OCI-M1 (cell line): Measurements from ENCODE around the gene RERE.

Experiments used
- DNase-seq: peaks from one replicate; lab custom pipeline; 2025; lab: John Stamatoyannopoulos, UW

Gene RERE

DNA sequence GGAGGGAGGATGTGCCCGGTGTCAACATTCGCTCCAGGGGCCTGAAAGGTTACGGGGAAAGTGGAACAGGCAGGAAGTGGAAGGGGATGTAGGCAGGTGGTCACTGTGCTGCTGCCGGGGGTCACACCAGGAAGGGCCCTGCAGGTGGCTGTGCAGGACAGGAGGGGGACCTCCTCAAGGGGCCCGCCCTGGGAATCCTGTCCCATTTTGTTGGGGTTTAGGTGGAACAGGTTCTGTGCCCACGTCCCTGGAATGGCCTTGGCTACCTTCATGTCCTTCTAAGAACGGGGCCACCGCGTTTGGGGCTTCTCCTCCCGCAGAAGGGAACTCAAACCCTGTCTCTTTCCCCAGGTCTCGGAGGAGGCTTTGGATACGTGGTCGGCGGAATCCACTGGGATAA is 487.6 kb downstream of the RERE start:
- DNase-seq: no peak

DNA sequence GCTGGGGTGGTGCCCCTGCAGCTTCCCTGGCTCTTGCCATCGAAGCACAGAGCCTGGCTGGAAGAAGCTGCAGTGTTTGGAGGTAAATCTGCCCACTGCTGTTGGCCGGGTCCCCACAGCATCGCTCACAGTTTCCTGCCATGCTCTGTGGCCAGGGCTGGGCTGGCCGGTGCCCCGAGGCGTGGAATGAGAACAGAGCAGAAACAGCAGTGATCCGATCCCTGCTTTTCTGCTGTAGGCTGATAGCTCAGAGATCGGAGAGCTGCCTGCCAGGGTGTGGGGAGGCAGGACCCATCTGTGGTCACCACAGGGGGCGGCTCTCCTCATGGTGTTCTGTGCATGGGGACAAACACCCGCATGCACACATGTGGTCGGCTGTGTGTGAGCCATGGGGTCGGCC is 488.0 kb downstream of the RERE start:
- DNase-seq: no peak

DNA sequence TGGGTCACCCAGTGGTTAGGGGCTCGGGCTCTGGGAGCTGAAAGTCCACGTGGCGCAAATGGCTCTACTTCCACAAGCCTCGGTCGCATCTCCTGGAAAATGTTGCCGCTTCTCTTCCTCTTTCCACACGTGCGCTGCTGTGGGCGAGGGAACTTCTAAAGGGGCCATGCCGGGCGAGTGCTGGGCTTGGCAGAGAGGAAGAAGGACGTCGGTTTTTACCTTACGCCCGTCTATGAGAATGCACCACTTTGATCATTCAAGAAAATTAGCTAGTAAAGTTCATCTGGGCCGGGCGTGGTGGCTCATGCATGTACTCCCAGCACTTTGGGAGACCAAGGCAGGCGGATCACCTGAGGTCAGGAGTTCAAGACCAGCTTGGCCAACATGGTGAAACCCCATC is 489.2 kb downstream of the RERE start:
- DNase-seq: no peak

DNA sequence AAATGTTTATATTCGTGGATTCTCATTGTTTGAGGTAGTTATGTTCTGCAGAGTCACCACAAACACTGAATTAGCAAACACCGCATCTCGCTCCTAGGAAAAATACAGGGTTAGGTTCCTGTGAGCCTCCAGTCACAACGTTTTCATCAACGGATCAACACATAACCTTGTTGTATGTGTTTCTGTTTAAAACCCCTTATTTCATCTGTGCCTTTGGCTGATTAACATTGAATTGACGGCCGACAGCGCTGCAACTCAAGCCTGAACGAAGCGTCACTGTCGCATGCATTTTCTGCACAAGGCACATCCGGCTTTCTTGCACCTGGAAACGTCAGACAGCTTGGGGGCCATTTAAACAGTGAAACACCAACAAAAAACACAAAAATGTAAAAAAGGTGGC is 491.2 kb downstream of the RERE start:
- DNase-seq: no peak

DNA sequence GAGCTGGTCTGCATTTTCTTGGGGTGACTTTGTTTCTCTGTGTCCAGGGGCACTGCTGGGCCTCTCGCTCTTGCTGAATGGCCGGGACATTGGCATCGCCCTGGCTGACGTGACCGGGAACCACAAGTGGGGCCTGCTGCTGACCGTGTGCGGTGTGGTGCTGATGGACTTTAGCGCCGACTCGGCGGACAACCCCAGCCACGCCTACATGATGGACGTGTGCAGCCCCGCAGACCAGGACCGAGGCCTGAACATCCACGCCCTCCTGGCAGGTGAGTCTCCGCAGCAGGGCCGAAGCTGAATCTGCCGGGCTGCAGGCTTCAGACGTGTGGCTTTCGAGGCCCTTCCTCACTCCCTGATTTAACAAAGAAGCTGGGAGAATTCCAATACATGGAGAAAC is 491.7 kb downstream of the RERE start:
- DNase-seq: no peak

DNA sequence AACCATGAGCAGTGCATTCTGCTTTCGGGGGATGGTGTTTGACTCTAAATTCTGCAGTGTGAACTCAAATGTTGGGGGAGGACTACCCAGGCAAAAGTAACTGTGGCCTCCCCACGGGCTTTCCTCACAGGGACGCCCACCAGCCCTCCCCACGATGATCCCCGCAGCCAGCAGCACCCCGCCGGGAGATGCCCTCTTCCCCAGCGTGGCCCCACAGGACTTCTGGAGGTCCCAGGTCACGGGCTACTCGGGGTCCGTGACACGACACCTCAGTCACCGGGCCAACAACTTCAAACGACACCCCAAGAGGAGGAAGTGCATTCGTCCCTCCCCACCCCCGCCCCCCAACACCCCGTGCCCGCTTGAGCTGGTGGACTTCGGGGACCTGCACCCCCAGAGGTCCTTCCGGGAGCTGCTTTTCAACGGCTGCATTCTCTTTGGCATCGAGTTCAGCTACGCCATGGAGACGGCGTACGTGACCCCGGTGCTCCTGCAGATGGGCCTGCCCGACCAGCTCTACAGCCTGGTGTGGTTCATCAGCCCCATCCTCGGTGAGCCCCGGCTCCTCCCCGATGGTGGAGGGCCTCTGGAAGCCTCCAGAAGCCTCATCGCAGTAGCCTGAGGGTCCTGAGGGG is 493.1 kb downstream of the RERE start:
- DNase-seq: no peak

DNA sequence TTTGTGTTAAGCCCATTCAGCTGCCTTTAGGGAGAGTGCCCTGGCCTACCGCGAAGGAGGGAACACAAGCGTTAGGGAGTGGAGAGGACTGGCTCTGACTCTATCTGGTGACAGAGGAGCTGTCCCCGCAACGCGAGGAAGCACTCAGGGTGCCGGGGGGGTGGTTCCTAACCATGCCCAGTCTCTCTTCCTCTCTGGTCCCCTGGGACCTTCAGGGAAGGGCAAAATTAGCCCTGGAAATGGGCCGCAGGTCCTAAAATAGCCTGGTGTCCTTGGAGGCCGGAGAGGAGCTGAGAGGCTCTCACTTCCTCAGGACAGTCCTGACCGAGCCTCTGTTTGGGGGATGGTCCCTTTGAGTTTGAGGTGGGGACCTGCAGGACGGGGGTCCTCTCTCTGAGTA is 493.7 kb downstream of the RERE start:
- no peak for DNase-seq

DNA sequence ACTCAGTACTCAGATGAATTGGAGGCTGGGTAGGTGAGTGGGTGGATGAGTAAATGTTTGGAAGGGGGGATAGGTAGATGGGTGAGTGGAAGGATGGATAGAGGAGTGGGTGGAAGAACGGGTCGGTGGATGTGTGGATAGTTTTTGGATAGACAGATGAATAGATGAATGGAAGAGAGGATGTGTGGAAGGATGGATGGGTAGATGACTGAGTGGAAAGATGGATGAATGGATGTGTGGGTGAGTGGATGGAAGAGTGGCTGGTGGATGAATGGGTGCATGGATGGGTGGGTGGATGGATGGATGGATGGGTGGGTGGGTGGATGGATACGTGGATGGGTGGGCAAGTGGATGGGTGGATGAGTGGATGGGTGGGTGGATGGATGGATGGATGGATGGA is 495.8 kb downstream of the RERE start:
- no peak for DNase-seq

DNA sequence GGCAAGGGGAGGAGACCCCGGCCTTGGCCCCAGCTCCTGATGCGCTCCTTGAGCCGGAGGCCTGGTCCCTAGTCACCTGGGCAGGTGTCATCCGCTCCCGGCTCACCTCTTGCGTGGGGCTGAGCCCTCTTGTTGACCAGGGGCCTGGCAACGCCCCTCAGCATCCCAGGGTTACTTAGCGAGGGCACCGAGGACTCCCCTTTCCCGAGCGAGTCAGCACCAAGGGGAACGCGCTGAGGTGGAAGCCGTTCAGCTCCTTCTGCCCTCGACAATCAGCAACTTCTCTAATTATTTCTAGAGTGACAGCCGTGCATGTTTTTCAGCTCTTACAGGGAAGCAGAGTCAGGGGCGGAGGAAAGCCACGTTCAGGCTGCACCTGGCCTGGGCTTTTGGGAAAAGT is 499.0 kb downstream of the RERE start:
- no peak for DNase-seq

DNA sequence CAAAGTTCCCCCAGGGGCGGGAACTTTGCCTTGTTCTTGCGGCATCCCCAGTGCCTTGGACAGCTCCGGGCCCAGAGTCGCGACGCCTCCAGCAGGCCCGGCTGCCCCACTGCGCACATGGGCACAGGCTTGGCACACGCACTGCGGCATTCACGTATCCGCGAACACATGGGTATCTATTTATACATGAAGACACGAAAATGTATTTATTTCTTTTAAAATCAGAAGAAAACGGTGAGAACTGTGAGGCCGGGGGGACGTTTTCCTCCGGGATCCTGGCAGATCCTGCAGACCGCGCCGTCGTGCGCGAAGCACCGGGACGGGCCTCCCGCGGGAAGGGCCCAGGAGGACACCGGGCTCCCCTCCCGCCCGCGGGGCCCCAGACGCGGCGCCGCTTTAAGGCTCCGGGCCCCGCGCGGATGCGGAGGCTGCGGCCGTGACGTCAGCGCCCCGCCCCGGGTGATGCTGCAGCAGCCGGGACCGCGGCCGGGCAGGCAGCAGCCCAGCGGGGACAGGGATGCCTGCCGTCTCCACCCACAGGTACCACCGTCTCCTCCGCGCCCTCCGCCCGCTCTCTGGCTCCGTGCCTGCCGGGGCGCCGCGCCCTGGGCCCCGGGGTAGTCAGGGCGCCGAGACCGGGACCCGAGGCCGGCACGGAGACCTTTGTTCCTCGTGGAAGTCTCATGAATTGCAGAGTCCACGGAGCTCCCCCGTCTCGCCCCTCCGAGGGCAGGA is 499.6 kb downstream of the RERE start, which contains the start of gene SLC45A1:
SLC45A1 (plus strand) TSS at position 468 of the 735 bp plus-strand sequence. CDS start 6,216 bp downstream, outside the sequence.
- DNase-seq: no peak

DNA sequence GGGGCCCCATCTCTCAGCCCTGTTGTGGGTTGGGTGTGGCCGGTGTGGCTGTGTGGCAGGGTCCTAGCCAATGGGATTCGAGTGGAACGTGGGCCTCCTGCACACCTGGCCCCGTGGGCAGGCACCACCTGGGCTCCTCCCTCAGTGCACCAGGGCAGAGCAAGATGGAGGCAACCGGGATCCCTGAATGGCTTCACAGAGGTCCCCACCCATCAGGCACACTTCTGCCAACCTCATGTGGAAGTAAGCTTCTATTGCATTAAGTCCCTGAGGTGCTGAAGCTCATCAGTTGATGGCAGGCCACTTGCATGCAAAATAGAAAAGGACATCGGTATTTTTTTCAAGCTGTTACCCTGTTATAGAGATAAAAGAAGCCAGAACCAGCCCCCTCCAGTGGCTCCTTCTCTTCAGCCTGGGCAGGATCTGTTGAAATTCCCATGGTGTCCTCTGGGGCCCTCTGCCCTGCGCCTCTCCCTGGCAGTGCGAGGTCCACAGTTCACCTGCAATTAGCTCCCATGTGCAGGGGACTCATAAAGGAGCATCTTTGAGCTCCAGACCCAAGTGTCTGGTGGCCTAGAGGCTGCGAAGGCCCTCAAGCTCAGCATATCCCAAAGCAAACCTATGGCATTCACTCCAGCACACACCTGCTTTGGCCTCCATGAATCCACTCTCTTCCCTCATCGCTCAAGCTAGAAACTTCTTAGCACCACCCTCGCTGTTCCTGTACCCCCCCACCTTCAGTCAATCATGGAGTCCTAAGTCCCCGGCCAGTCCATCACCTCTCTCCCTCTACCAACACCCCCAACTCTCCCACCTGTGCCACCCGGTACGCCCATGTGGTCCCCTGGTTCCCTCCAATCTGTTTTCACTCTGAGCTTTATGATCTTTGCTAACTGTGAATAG is 501.6 kb downstream of the RERE start:
- DNase-seq: peak; percentile 19

DNA sequence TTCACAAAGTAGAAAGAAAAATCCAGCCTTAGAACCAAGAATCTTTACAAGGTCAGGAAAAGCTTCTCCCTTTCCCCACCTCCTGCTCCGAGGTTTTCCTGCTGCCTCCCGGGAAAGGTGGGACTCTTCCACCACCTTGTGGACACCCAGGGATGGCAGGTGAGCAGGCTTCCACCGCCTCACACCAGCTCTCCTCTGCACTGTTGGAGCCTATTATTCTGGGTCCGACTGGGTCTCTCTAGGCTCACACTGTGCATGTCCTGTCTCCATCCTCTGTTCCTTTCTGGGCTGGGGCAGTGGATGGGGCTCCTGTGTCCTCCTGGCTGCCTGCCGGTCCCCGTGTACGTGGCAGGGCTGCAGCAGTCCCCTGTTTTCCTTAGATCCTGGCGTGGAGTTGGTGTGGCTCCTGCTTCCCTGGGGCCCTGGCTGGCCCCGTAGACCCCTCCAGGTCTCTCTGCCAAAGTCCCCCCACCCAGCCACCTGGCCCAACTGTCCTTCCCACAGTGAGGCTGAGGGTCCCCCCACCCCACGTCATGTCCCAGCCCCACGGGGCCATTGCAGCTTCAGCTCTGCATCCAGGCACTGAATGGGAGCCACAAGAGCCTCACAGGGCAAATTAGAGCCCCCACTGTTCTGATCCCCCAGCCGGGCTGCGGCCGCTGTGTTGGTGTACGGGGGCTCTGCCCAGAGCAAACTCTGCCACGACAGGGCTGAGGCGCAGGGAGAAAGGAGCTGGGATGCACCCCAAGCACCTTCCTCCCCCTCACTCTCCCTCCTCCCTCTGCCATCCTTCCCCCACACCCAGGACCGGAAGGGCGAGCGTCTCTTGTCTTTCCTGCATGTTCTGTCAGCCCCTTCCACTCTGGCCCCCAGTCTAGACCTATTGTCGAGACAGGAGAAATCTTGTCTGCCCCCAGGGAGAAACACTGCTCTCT is 502.8 kb downstream of the RERE start:
- peak; percentile 57 for DNase-seq

DNA sequence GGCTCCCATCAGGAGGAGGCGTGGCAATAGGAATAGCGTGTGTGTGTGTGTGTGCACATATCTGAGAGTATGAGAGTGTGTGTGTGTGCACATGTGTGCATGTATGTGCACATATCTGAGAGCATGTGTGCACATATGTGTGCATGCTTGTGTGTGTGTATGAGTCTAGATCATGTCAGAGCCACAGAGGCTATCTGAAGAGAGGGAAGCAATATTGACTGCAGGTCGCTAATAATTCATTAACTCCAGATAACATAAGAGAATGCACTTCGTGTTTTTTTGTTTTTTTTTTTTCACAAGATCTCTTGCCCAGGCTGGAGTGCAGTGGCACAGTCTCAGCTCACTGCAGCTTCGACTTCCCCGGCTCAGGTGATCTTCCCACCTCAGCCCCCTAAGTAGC is 504.2 kb downstream of the RERE start:
- DNase-seq: no peak

DNA sequence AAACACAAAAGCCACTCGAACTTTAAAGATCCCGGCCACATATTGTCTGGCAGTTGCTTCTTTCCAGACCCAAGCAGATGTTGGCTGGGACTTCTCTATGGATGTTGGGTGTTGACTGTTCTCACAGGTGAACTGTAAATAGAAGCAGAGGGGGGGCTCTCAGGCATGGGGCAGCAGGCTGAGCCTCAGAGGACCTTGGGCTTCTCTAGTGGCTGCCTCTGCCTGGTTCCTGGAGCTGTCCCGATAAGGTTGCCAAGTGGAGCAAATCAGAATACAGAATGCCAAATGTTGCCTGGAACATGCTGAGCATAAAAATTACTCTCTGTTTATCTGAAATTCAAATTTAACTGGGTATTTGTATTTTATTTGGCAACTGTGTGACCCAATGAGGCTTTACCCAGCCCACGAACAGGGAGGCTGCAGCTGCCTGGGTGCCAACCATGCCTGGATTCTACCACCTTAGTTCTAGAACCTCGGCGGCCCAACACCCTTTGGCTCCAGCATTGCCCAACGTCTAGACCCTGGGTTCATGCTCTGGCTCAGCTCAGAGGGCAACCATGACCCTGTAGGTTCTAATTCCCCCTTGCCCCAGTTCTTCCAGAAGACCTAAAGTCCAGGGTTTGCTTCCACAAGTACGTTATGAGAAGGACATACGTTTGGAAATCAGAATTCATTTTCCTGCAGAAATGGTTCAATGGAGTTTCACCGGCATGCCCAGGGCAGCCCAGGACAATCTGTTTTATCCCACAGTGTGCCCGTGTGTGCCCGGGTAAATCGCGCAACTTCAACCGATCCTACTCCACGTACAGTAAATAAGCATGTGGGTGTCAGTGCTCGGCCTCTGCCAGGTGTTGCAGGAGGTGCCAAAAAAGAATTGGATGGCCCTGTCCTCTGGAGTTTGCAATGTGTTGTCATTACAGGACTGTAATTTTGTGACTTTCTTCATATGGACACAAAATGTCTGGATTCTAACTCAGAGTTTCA is 504.9 kb downstream of the RERE start:
- no peak for DNase-seq

DNA sequence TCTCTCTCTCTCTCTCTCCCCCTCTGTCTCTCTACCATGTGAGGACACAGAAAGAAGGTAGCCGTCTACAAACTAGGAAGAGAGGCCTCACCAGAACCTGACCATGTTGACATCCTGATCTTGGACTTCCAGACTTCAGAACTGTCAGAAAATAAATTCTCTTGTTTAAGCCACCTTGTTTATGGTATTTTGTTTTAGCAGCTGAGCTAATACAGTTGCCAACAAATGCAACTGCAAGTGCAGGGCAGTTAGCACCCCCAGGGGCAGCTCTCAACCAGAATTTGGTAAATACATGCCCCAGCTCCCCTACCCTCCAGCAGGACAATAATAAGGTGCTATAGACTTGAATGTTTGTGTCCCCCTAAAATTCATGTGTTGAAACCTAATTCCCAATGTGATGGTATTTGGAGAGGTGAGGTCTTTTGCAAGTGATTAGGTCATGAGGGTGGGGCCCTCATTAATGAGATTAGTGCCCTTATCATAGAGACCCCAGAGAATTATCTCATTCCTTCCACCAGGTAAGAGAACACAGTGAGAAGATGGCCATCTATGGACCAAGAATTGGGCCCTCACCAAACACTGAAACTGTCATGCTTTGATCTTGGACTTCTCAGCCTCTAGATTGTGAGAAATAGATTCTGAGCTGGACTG is 506.2 kb downstream of the RERE start:
- DNase-seq: no peak

DNA sequence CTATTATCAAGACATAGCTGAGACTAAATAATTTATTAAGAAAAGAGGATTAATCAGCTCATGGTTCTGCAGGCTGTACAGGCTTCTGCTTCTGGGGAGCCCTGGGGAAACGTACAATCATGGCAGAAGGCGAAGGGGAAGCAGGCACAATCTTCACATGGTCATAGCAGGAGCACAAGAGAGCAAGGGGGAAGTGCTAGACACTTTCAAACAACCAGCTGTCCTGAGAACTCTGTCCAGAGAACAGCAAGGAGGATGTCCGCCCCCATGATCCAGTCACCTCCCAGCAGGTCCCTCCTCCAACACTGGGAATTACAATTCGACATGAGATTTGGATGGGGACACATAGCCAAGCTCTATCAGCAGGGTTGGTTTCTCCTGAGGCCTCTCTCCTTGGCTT is 509.8 kb downstream of the RERE start:
- no peak for DNase-seq

DNA sequence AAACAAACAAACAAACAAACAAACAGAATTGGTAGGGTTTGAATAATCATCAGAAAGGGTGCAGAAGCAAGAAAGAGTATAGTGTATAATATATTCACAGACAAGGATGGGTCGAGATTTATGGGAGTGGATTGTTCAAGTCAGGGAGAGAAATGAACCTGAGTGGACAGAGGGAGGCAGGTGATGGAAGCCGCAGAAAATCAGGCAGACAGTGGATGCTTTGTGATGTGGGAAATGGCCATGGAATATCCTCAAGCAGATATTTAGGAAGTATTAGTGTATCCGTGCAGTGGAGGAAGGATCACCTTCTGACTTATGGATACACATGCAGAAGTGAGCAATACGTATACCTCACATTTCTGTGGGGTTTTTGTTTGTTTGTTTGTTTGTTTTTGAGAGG is 513.6 kb downstream of the RERE start:
- no peak for DNase-seq

DNA sequence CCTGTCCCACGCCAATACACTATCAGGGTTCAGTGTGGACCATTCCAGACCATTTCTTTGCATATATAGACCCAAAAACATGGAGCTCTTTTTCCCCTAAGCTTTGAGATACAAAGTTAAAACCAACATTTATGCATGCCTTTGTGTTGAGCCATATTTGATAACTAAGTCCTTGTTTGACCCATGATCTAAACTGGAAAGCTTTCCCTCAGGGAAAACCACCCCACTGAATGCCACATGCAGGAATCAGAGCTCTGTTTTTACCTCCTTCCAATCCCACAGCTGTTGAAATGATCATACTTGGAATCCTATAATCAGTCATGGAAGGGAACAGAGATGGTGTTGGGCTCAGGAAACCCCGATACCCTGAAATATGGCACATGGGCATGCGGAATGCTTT is 514.3 kb downstream of the RERE start:
- DNase-seq: no peak
